GM12878 (cell line): ENCODE results near the gene PITPNC1. TPM values are rescaled to one million over a fixed set of nuclear protein-coding genes. Genes with fewer than 3 reads are reported as not detected.

Experiments
- ATAC-seq: fragments of 200-7000 bp; cut with Tn5 transposase; 3 replicates; pipeline ENCODE4 v1.9.1; 2020; ENCODE audit warnings: mild to moderate bottlenecking, moderate library complexity
- BruUV-seq: library from RNA; stranded (reverse); fragments of 400-500 nt; replicated peaks from 2 replicates; lab custom pipeline; 2021; lab: Mats Ljungman, UMichigan
- CTCF ChIA-PET: fragments of 300-600 bp; sonication (Branson Sonifier 250); formaldehyde crosslinking; extraction: SDS; loops from one replicate; lab custom pipeline; 2021; ENCODE audit warnings: inconsistent platforms; lab: Yijun Ruan, JAX
- POLR2A ChIA-PET: fragments of 350-600 bp; formaldehyde crosslinking; extraction: SDS; loops from one replicate; lab custom pipeline; 2021; ENCODE audit warnings: inconsistent platforms; lab: Charles Lee
- RAD21 ChIA-PET: fragments of 300-600 bp; sonication (Branson Sonifier 250); formaldehyde crosslinking; loops from one replicate; lab custom pipeline; 2023; ENCODE audit warnings: antibody characterized with exemption; ENCODE audit not compliant: unreplicated experiment; lab: Charles Lee
- SMC1A ChIA-PET: fragments of 300-600 bp; sonication (Branson Sonifier 250); formaldehyde crosslinking; loops from one replicate; lab custom pipeline; 2023; ENCODE audit not compliant: unreplicated experiment, uncharacterized antibody; lab: Charles Lee
- DNase-seq: peaks from one replicate; pipeline ENCODE4 v3.0.0-alpha.2; 2011; ENCODE audit warnings: low read depth, low spot score
- FAIRE-seq: peaks from 3 replicates; lab custom pipeline; 2011; peaks lifted over from hg19 to GRCh38; lab: Jason Lieb, UNC
- H2AFZ ChIP-seq: 2 replicates; pipeline ENCODE4 v1.6.0; 2011; ENCODE audit warnings: low read depth, low read length, control low read depth; ENCODE audit not compliant: control insufficient read depth
- H3K27ac ChIP-seq: 2 replicates; pipeline ENCODE4 v1.5.1; 2011; ENCODE audit warnings: control low read depth; ENCODE audit not compliant: control insufficient read depth, insufficient read depth
- H3K27me3 ChIP-seq, 2 experiments: replicated peaks in 1 of 2; 2 replicates each; pipeline versions ENCODE4 v1.6.0 to v1.6.1; 2011; ENCODE audit warnings: low read length in 1 of 2; ENCODE audit not compliant: control insufficient read depth in 2 of 2, insufficient read depth in 2 of 2
- H3K36me3 ChIP-seq, 2 experiments: 2 replicates each; pipeline ENCODE4 v1.5.1; 2011; ENCODE audit warnings: low read length in 1 of 2; ENCODE audit not compliant: control insufficient read depth in 2 of 2, insufficient read depth in 2 of 2
- H3K4me1 ChIP-seq: 2 replicates; pipeline ENCODE4 v1.6.1; 2011; ENCODE audit warnings: mild to moderate bottlenecking, low read length, moderate library complexity, mixed read lengths; ENCODE audit not compliant: control insufficient read depth, insufficient read depth
- H3K4me2 ChIP-seq: 2 replicates; pipeline ENCODE4 v1.6.0; 2011; ENCODE audit warnings: control low read depth; ENCODE audit not compliant: control insufficient read depth, insufficient read depth
- H3K4me3 ChIP-seq: fragments of 200-600 bp; sonication (generic); 2 replicates; pipeline ENCODE4 v1.5.1; 2016
- H3K79me2 ChIP-seq: 2 replicates; pipeline ENCODE4 v1.6.0; 2011; ENCODE audit warnings: low read length; ENCODE audit not compliant: control insufficient read depth, insufficient read depth
- H3K9ac ChIP-seq: 2 replicates; pipeline ENCODE4 v1.8.0; 2011; ENCODE audit warnings: low read length, control low read depth, mixed read lengths; ENCODE audit not compliant: control insufficient read depth, insufficient read depth
- H3K9me3 ChIP-seq: replicated peaks from 3 replicates; pipeline ENCODE4 v1.5.1; 2011; ENCODE audit warnings: mild to moderate bottlenecking, low read length; ENCODE audit not compliant: control insufficient read depth, insufficient read depth
- H4K20me1 ChIP-seq: 2 replicates; pipeline ENCODE4 v1.6.0; 2011; ENCODE audit not compliant: control insufficient read depth, insufficient read depth
- DPF2 ChIP-seq: fragments of 450-650 bp; IDR thresholded peaks from 2 replicates; pipeline ENCODE4 v1.6.1; 2017; ENCODE audit warnings: mild to moderate bottlenecking
- EED ChIP-seq: sonication (generic); IDR thresholded peaks from 2 replicates; pipeline ENCODE4 v1.6.1; 2016; ENCODE audit warnings: antibody characterized with exemption, low read depth
- EGR1 ChIP-seq, 2 experiments: IDR thresholded peaks; 1 replicate in 1 of 2; 2 replicates in 1 of 2; pipeline ENCODE4 v1.6.1; 2011 to 2012; ENCODE audit warnings: low read depth in 2 of 2, low read length in 2 of 2, borderline replicate concordance in 1 of 2, mild to moderate bottlenecking in 1 of 2, moderate library complexity in 1 of 2
- EZH2 ChIP-seq: IDR thresholded peaks from 2 replicates; pipeline ENCODE4 v1.6.1; 2012; ENCODE audit warnings: low read depth, mild to moderate bottlenecking, control low read depth, inconsistent platforms, low read length, borderline replicate concordance; ENCODE audit not compliant: control insufficient read depth
- HDAC2 ChIP-seq: fragments of 200-600 bp; sonication (generic); IDR thresholded peaks from 2 replicates; pipeline ENCODE4 v1.6.1; 2017
- IKZF1 ChIP-seq: fragments of 450-650 bp; conservative IDR thresholded peaks from 2 replicates; pipeline ENCODE4 v1.6.1; 2017; ENCODE audit warnings: antibody characterized with exemption, mild to moderate bottlenecking
- PKNOX1 ChIP-seq: fragments of 450-650 bp; IDR thresholded peaks from 2 replicates; pipeline ENCODE4 v1.6.1; 2016; ENCODE audit warnings: mild to moderate bottlenecking
- POLR2A ChIP-seq: IDR thresholded peaks from 2 replicates; pipeline ENCODE4 v1.6.1; 2011; ENCODE audit warnings: low read depth, mild to moderate bottlenecking, low read length
- STAT1 ChIP-seq: fragments of 450-650 bp; conservative IDR thresholded peaks from 2 replicates; pipeline ENCODE4 v1.6.1; 2014; ENCODE audit warnings: antibody characterized with exemption, mild to moderate bottlenecking
- WGBS: methylation state at CpG from one replicate; pipeline ENCODE4 v1.1.6; 2016; ENCODE audit warnings: low lambda C conversion rate; ENCODE audit not compliant: insufficient replicate concordance, insufficient coverage; ENCODE audit errors: missing lambda C conversion rate; 5-methylcytosine and 5-hydroxymethylcytosine counted together
- in situ Hi-C: fragments of 300-500 bp; cut with MboI; formaldehyde crosslinking; loops from 9 replicates; pipeline ENCODE4 v1.14.3; 2018; ENCODE audit warnings: mixed read lengths
- intact Hi-C: fragments of 100-400 bp; cut with micrococcal nuclease; formaldehyde crosslinking; loops from one replicate; pipeline ENCODE4 v1.14.2; 2022; ENCODE audit not compliant: unreplicated experiment
- polyA plus RNA-seq, 11 experiments: library from polyadenylated mRNA; depleted of rRNA in 4 of 11; unstranded in 6 of 11; stranded (reverse) in 5 of 11; fragments of >200 nt; fragmentation: Nextera tagmentation in 4 of 11; fragmentation: Illumina TruSeq in 1 of 11; extraction: Ambion mirVana in 4 of 11; extraction: Trizol in 1 of 11; gene quantifications; 1 replicate in 1 of 11; 2 replicates in 10 of 11; pipeline versions ENCODE4 v1.2.1 to v1.2.3, GENCODE V29; 2011 to 2016; ENCODE audit warnings: inconsistent platforms in 2 of 11, missing spikeins in 2 of 11, low read depth in 1 of 11
- total RNA-seq, 4 experiments: library from RNA; depleted of rRNA in 3 of 4; stranded (reverse); fragments of >200 nt in 3 of 4; fragmentation: Illumina TruSeq in 1 of 4; extraction: Trizol in 1 of 4; gene quantifications; 2 replicates each; pipeline versions ENCODE4 v1.2.1 to v1.2.3, GENCODE V29; 2013 to 2021
- TF ChIP-seq, protein P1 (sequence below): fragments of 450-650 bp; IDR thresholded peaks from 2 replicates; pipeline ENCODE4 v1.6.1; 2017; ENCODE audit warnings: mild to moderate bottlenecking

The PITPNC1 gene
- total and polyA plus RNA-seq, 10 of the 15 experiments (the other 5 are each of a cell fraction or from before 2014, with no cell fraction given): 12.2 to 62.4 (median 47.3) TPM

GRCh38 chr17:67570797-67571196 lies 193.7 kb downstream of the PITPNC1 start:
- Histone ChIP-seq H3K27me3 (no peaks in the 10 kb centered on the region), H3K9ac (peak overlapping the region; percentile 78), H2AFZ (no peak overlapping the region), H3K79me2 (peaks cover 37% of the 10 kb centered on the region), H3K27ac (peak overlapping the region; percentile 88), H3K36me3 (peaks cover 0 to 3% of the 10 kb centered on the region in 2 experiments; a peak in 2 of 4 replicates), H3K9me3 (no peaks in the 10 kb centered on the region), H4K20me1 (no peaks in the 10 kb centered on the region), H3K4me2 (peak overlapping the region; percentile 85), H3K4me3 (peak overlapping the region; percentile 57; the same call in 1 of the 2 replicates), H3K4me1 (peaks cover 65% of the 10 kb centered on the region)
- ChIA-PET SMC1A (interaction anchor here (0.7 to 14.9 kb wide), 19 partner anchors 8 to 196 kb away, joined by 3 to 156 read pairs (median 8); partner anchors contain the start of gene NOL11), POLR2A (interaction anchor here (0.6 to 5.1 kb wide), 14 partner anchors 9 to 522 kb away, joined by 3 to 53 read pairs (median 4); no protein-coding TSS in a partner anchor), CTCF (interaction anchor here (0.6 to 4.1 kb wide), 19 partner anchors 8 to 196 kb away, joined by 3 to 58 read pairs (median 4); no protein-coding TSS in a partner anchor), RAD21 (interaction anchor here (0.6 to 5.8 kb wide), 14 partner anchors 9 to 185 kb away, joined by 3 to 40 read pairs (median 6); no protein-coding TSS in a partner anchor)
- BruUV-seq: no TSS peak
- TF ChIP-seq, protein P1, sequence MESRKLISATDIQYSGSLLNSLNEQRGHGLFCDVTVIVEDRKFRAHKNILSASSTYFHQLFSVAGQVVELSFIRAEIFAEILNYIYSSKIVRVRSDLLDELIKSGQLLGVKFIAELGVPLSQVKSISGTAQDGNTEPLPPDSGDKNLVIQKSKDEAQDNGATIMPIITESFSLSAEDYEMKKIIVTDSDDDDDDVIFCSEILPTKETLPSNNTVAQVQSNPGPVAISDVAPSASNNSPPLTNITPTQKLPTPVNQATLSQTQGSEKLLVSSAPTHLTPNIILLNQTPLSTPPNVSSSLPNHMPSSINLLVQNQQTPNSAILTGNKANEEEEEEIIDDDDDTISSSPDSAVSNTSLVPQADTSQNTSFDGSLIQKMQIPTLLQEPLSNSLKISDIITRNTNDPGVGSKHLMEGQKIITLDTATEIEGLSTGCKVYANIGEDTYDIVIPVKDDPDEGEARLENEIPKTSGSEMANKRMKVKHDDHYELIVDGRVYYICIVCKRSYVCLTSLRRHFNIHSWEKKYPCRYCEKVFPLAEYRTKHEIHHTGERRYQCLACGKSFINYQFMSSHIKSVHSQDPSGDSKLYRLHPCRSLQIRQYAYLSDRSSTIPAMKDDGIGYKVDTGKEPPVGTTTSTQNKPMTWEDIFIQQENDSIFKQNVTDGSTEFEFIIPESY: no peak
- TF ChIP-seq IKZF1: no peak
- no peak for TF ChIP-seq EGR1 (IDR thresholded peaks at IDR 0.05; ENCODE audit: borderline replicate concordance in 1 of 2, low read depth in 2 of 2, low read length in 2 of 2)
- TF ChIP-seq EZH2: no peak
- no peak for TF ChIP-seq STAT1
- peak; percentile 50 for TF ChIP-seq PKNOX1
- 0 out of 2 replicates have a peak, but pooled peaks have one; percentile 6 for TF ChIP-seq POLR2A
- TF ChIP-seq DPF2: no peak
- 0 out of 2 replicates have a peak, but pooled peaks have one; percentile 6 for TF ChIP-seq EED
- TF ChIP-seq HDAC2: no peak
- ATAC-seq (peak; percentile 25), FAIRE-seq (no peak), DNase-seq (no peak)
- in situ Hi-C loops: loop anchor here (10.0 kb wide), 1 partner anchor 856 kb away; no protein-coding TSS in a partner anchor
- WGBS: 44% methylated on average over 1 of the region's 1 CpG
- intact Hi-C loops: loop anchor here (10.0 kb wide), 1 partner anchor 856 kb away; no protein-coding TSS in a partner anchor
